ENCODE results near the gene CIB2. TPM values are rescaled to one million over a fixed set of nuclear protein-coding genes. Genes with fewer than 3 reads are reported as not detected.
"Not testable (repeated sequence)": the region's sequence is repeated elsewhere in the genome, so short reads cannot be mapped to it uniquely, and the experiment has no call there.

The CIB2 gene
- total RNA-seq, 1 donor from 2014 or later: 10.1 TPM

- H3K4me3 ChIP-seq (ENCODE audit: low read depth, low read length): no peak overlapping the region
- TF ChIP-seq CTCF (conservative IDR thresholded peaks at IDR 0.05; ENCODE audit: low read depth, low read length): no peak
- no peak for DNase-seq (ENCODE audit: low read depth)
These were observed 28.1 kb upstream of the CIB2 start for GRCh38 chr15:78159395-78159794.

GRCh38 chr15:78157203-78157602, 26.0 kb upstream of the CIB2 start:
- TF ChIP-seq CTCF (conservative IDR thresholded peaks at IDR 0.05; ENCODE audit: low read depth, low read length): no peak
- DNase-seq (ENCODE audit: low read depth): no peak
- no peak overlapping the region for H3K4me3 ChIP-seq (ENCODE audit: low read depth, low read length)

GRCh38 chr15:78156653-78157052, 25.4 kb upstream of the CIB2 start:
- DNase-seq (ENCODE audit: low read depth): no peak
- H3K4me3 ChIP-seq (ENCODE audit: low read depth, low read length): no peak overlapping the region
- TF ChIP-seq CTCF (conservative IDR thresholded peaks at IDR 0.05; ENCODE audit: low read depth, low read length): no peak

GRCh38 chr15:78155355-78155939, 24.2 kb upstream of the CIB2 start:
- no peak overlapping the region for H3K4me3 ChIP-seq (ENCODE audit: low read depth, low read length)
- TF ChIP-seq CTCF (conservative IDR thresholded peaks at IDR 0.05; ENCODE audit: low read depth, low read length): no peak
- DNase-seq (ENCODE audit: low read depth): no peak

- TF ChIP-seq CTCF (conservative IDR thresholded peaks at IDR 0.05; ENCODE audit: low read depth, low read length): no peak
- no peak overlapping the region for H3K4me3 ChIP-seq (ENCODE audit: low read depth, low read length)
- DNase-seq (ENCODE audit: low read depth): no peak
These were observed 23.7 kb upstream of the CIB2 start for GRCh38 chr15:78154955-78155354.

- not testable (repeated sequence) for H3K4me3 ChIP-seq (ENCODE audit: low read depth, low read length); DNase-seq (ENCODE audit: low read depth)
These were observed 19.8 kb upstream of the CIB2 start for GRCh38 chr15:78151075-78151474.

- no peak for DNase-seq (ENCODE audit: low read depth)
- TF ChIP-seq CTCF (conservative IDR thresholded peaks at IDR 0.05; ENCODE audit: low read depth, low read length): no peak
- peak overlapping the region; percentile 90 for H3K4me3 ChIP-seq (ENCODE audit: low read depth, low read length)
These were observed 18.8 kb upstream of the CIB2 start for GRCh38 chr15:78149805-78150751.

Measured in epithelial cell of proximal tubule (primary cell).